Spleen (tissue), 7 donors: ENCODE results near the gene FOXI3.

ENCODE experiments used
- CTCF ChIP-seq, 11 experiments: fragments of 200-600 bp in 7 of 11; fragments of 450-650 bp in 4 of 11; sonication (generic) in 4 of 11; IDR thresholded peaks in 8 of 11; conservative IDR thresholded peaks in 3 of 11; 1 replicate in 7 of 11; 2 replicates in 4 of 11; pipeline versions ENCODE4 v1.4.0 to v1.8.0; 2016 to 2021; ENCODE audit warnings: antibody characterized with exemption in 11 of 11, inconsistent platforms in 4 of 11, mild to moderate bottlenecking in 1 of 11
- POLR2A ChIP-seq, 3 donors: fragments of 450-650 bp; IDR thresholded peaks; one replicate each; pipeline ENCODE4 v1.5.1; 2017; ENCODE audit warnings: antibody characterized with exemption in 3 of 3, mild to moderate bottlenecking in 1 of 3
- POLR2AphosphoS5 ChIP-seq, 3 donors: sonication (generic); formaldehyde crosslinking; IDR thresholded peaks; one replicate each; pipeline ENCODE4 v1.5.1; 2017; ENCODE audit warnings: antibody characterized with exemption in 3 of 3
- donor health status: DM: no; HTN: no; CAD: no; lungs with moderate emphysema.
- donor health status: DM: no; HTN: no; CAD: no.
- donor health status: DM: no; HTN: no; CAD: no.

- no peak for TF ChIP-seq CTCF (IDR thresholded peaks at IDR 0.05 in 8 of 11, conservative IDR thresholded peaks at IDR 0.05 in 3 of 11)
- no peak for TF ChIP-seq POLR2AphosphoS5 (IDR thresholded peaks at IDR 0.05)
- TF ChIP-seq POLR2A (IDR thresholded peaks at IDR 0.05): no peak
Measured at GRCh38 chr2:88400037-88400767, 52.3 kb downstream of the FOXI3 start.
